Activated T-helper 17 cell treated with anti-CD3 and anti-CD28 coated beads, Interleukin-2, amount 50 U/mL, for 72 hours (primary cell): Measurements from ENCODE around the gene ACBD7. TPM values are rescaled to one million over a fixed set of nuclear protein-coding genes. Genes with fewer than 3 reads are reported as not detected.
A peak's percentile ranks its signal among the peaks of the same experiment; 100 is the strongest.

Source experiments
- ATAC-seq: fragments of 150-1000 bp; cut with Tn5 transposase; replicated peaks from 2 replicates; pipeline ENCODE4 v1.10.0; 2021; ENCODE audit warnings: mild to moderate bottlenecking, moderate library complexity
- H3K27ac Mint-ChIP-seq: one replicate; pipeline ENCODE4 v1.8.0; 2022; ENCODE audit warnings: mixed read lengths
- H3K27me3 Mint-ChIP-seq: one replicate; pipeline ENCODE4 v1.8.0; 2022; ENCODE audit warnings: mixed read lengths
- H3K36me3 Mint-ChIP-seq: one replicate; pipeline ENCODE4 v1.8.0; 2022; ENCODE audit warnings: low read depth, mild to moderate bottlenecking, mixed read lengths
- H3K4me1 Mint-ChIP-seq: one replicate; pipeline ENCODE4 v1.8.0; 2022; ENCODE audit warnings: mixed read lengths
- H3K4me3 Mint-ChIP-seq: one replicate; pipeline ENCODE4 v1.8.0; 2022; ENCODE audit warnings: mild to moderate bottlenecking, mixed read lengths
- H3K9me3 Mint-ChIP-seq: one replicate; pipeline ENCODE4 v1.8.0; 2022; ENCODE audit warnings: mixed read lengths
- total RNA-seq, 2 donors: library from RNA; stranded (reverse); gene quantifications; one replicate each; pipeline ENCODE4 v1.2.3, GENCODE V29; 2022

The ACBD7 gene
- total RNA-seq, 2 donors from 2014 or later: 1.5 to 3.1 TPM

GRCh38 chr10:15112657-15113056, 24.1 kb upstream of the ACBD7 start:
- H3K9me3 Mint-ChIP-seq: no peaks in the 10 kb centered on the region
- ATAC-seq: peak; percentile 52
- H3K36me3 Mint-ChIP-seq: peaks cover 59% of the 10 kb centered on the region
- H3K27ac Mint-ChIP-seq: peak overlapping the region; percentile 71
- peak overlapping the region; percentile 15 for H3K4me3 Mint-ChIP-seq
- H3K4me1 Mint-ChIP-seq: peaks cover 4% of the 10 kb centered on the region
- no peaks in the 10 kb centered on the region for H3K27me3 Mint-ChIP-seq

GRCh38 chr10:15106352-15107013, 17.9 kb upstream of the ACBD7 start:
- Mint-ChIP-seq H3K4me1 (no peaks in the 10 kb centered on the region), H3K27me3 (no peaks in the 10 kb centered on the region), H3K9me3 (no peaks in the 10 kb centered on the region), H3K36me3 (peaks cover 94% of the 10 kb centered on the region), H3K27ac (no peak overlapping the region), H3K4me3 (no peak overlapping the region)
- peak; percentile 96 for ATAC-seq

GRCh38 chr10:15103513-15103912, 14.9 kb upstream of the ACBD7 start:
- H3K4me1 Mint-ChIP-seq: peaks cover 15% of the 10 kb centered on the region
- H3K36me3 Mint-ChIP-seq: peaks cover 90% of the 10 kb centered on the region
- no peaks in the 10 kb centered on the region for H3K9me3 Mint-ChIP-seq
- no peaks in the 10 kb centered on the region for H3K27me3 Mint-ChIP-seq
- no peak overlapping the region for H3K4me3 Mint-ChIP-seq
- ATAC-seq: no peak
- H3K27ac Mint-ChIP-seq: no peak overlapping the region

- H3K27me3 Mint-ChIP-seq: no peaks in the 10 kb centered on the region
- no peak for ATAC-seq
- H3K27ac Mint-ChIP-seq: peak overlapping the region; percentile 81
- H3K9me3 Mint-ChIP-seq: no peaks in the 10 kb centered on the region
- H3K4me3 Mint-ChIP-seq: peak overlapping the region; percentile 41
- peaks cover 77% of the 10 kb centered on the region for H3K36me3 Mint-ChIP-seq
- peaks cover 20% of the 10 kb centered on the region for H3K4me1 Mint-ChIP-seq
Observed at GRCh38 chr10:15099886-15100285, 11.3 kb upstream of the ACBD7 start.

- no peaks in the 10 kb centered on the region for H3K27me3 Mint-ChIP-seq
- peak; percentile 85 for ATAC-seq
- H3K36me3 Mint-ChIP-seq: peaks cover 50% of the 10 kb centered on the region
- peaks cover 20% of the 10 kb centered on the region for H3K4me1 Mint-ChIP-seq
- H3K9me3 Mint-ChIP-seq: no peaks in the 10 kb centered on the region
- H3K4me3 Mint-ChIP-seq: peak within 1 kb of the TSS; percentile 99
- H3K27ac Mint-ChIP-seq: peak within 1 kb of the TSS; percentile 100
Observed at GRCh38 chr10:15097011-15097812, 8.6 kb upstream of the ACBD7 start, which contains the start of gene RPP38. TSS of gene RPP38 (plus strand) at chr10:15097355. CDS start at chr10:15103315, 5,960 bp downstream.

GRCh38 chr10:15096661-15097010, 8.1 kb upstream of the ACBD7 start:
- H3K9me3 Mint-ChIP-seq: no peaks in the 10 kb centered on the region
- H3K4me3 Mint-ChIP-seq: peak overlapping the region; percentile 99
- peak; percentile 37 for ATAC-seq
- H3K4me1 Mint-ChIP-seq: peaks cover 20% of the 10 kb centered on the region
- H3K27me3 Mint-ChIP-seq: no peaks in the 10 kb centered on the region
- peaks cover 45% of the 10 kb centered on the region for H3K36me3 Mint-ChIP-seq
- H3K27ac Mint-ChIP-seq: peak overlapping the region; percentile 100

- no peak for ATAC-seq
- H3K4me1 Mint-ChIP-seq: peaks cover 5% of the 10 kb centered on the region
- H3K27me3 Mint-ChIP-seq: no peaks in the 10 kb centered on the region
- H3K9me3 Mint-ChIP-seq: no peaks in the 10 kb centered on the region
- H3K36me3 Mint-ChIP-seq: peaks cover 15% of the 10 kb centered on the region
- no peak overlapping the region for H3K4me3 Mint-ChIP-seq
- H3K27ac Mint-ChIP-seq: no peak overlapping the region
Observed at GRCh38 chr10:15092855-15093408, 4.4 kb upstream of the ACBD7 start.

GRCh38 chr10:15091418-15091817, 2.8 kb upstream of the ACBD7 start:
- no peaks in the 10 kb centered on the region for H3K36me3 Mint-ChIP-seq
- H3K27ac Mint-ChIP-seq: no peak overlapping the region
- H3K27me3 Mint-ChIP-seq: no peaks in the 10 kb centered on the region
- H3K4me1 Mint-ChIP-seq: peaks cover under 1% of the 10 kb centered on the region
- no peaks in the 10 kb centered on the region for H3K9me3 Mint-ChIP-seq
- no peak for ATAC-seq
- no peak overlapping the region for H3K4me3 Mint-ChIP-seq

GRCh38 chr10:15084502-15084922, 4.1 kb downstream of the ACBD7 start:
- Mint-ChIP-seq H3K27ac (no peak overlapping the region), H3K36me3 (no peaks in the 10 kb centered on the region), H3K9me3 (no peaks in the 10 kb centered on the region), H3K27me3 (no peaks in the 10 kb centered on the region), H3K4me1 (no peaks in the 10 kb centered on the region), H3K4me3 (peak overlapping the region; percentile 65)
- ATAC-seq: peak; percentile 64

- no peaks in the 10 kb centered on the region for H3K4me1 Mint-ChIP-seq
- H3K36me3 Mint-ChIP-seq: no peaks in the 10 kb centered on the region
- H3K9me3 Mint-ChIP-seq: no peaks in the 10 kb centered on the region
- H3K27ac Mint-ChIP-seq: no peak overlapping the region
- no peaks in the 10 kb centered on the region for H3K27me3 Mint-ChIP-seq
- no peak for ATAC-seq
- peak overlapping the region; percentile 65 for H3K4me3 Mint-ChIP-seq
Observed at GRCh38 chr10:15083674-15084501, 4.7 kb downstream of the ACBD7 start.

GRCh38 chr10:15075421-15075820, 13.2 kb downstream of the ACBD7 start:
- Mint-ChIP-seq H3K4me3 (no peak overlapping the region), H3K27ac (no peak overlapping the region), H3K9me3 (no peaks in the 10 kb centered on the region), H3K4me1 (no peaks in the 10 kb centered on the region), H3K27me3 (peaks cover 4% of the 10 kb centered on the region), H3K36me3 (no peaks in the 10 kb centered on the region)
- no peak for ATAC-seq

GRCh38 chr10:15072358-15072757, 16.2 kb downstream of the ACBD7 start:
- ATAC-seq: no peak
- H3K9me3 Mint-ChIP-seq: no peaks in the 10 kb centered on the region
- no peaks in the 10 kb centered on the region for H3K4me1 Mint-ChIP-seq
- H3K4me3 Mint-ChIP-seq: no peak overlapping the region
- no peak overlapping the region for H3K27ac Mint-ChIP-seq
- no peaks in the 10 kb centered on the region for H3K36me3 Mint-ChIP-seq
- peaks cover 9% of the 10 kb centered on the region for H3K27me3 Mint-ChIP-seq

GRCh38 chr10:15069230-15069629, 19.3 kb downstream of the ACBD7 start:
- no peaks in the 10 kb centered on the region for H3K4me1 Mint-ChIP-seq
- ATAC-seq: no peak
- no peaks in the 10 kb centered on the region for H3K36me3 Mint-ChIP-seq
- no peaks in the 10 kb centered on the region for H3K9me3 Mint-ChIP-seq
- H3K4me3 Mint-ChIP-seq: no peak overlapping the region
- H3K27ac Mint-ChIP-seq: no peak overlapping the region
- peaks cover 13% of the 10 kb centered on the region for H3K27me3 Mint-ChIP-seq

- Mint-ChIP-seq H3K27me3 (peaks cover 10% of the 10 kb centered on the region), H3K9me3 (no peaks in the 10 kb centered on the region), H3K27ac (no peak overlapping the region), H3K4me3 (no peak overlapping the region), H3K36me3 (no peaks in the 10 kb centered on the region), H3K4me1 (no peaks in the 10 kb centered on the region)
- ATAC-seq: no peak
Observed at GRCh38 chr10:15068802-15069201, 19.8 kb downstream of the ACBD7 start.
